ENCODE measurements around the gene FOXJ1. TPM values are rescaled to one million over a fixed set of nuclear protein-coding genes. Genes with fewer than 3 reads are reported as not detected.
A peak's percentile ranks its signal among the peaks of the same experiment; 100 is the strongest.

The FOXJ1 gene
- total and polyA plus RNA-seq, 2 of the 13 experiments (the other 11 are each of a cell fraction or from before 2014, with no cell fraction given), result 0.98 to 1.6 TPM

GRCh38 chr17:76138234-76138895, 2.7 kb downstream of the FOXJ1 start (continued):
- TF ChIP-seq ZGPAT (CRISPR knock-in tag; IDR thresholded peaks at IDR 0.05) (peak; percentile 94), THAP11 (CRISPR knock-in tag; IDR thresholded peaks at IDR 0.05) (peak; percentile 70; the same call in 1 of the 2 replicates), MED13 (CRISPR knock-in tag; IDR thresholded peaks at IDR 0.05) (peak; percentile 51; the same call in 1 of the 2 replicates), HIVEP1 (CRISPR knock-in tag; IDR thresholded peaks at IDR 0.05) (0 out of 2 replicates have a peak, but pooled peaks have one; percentile 15), ZNF33A (CRISPR knock-in tag; IDR thresholded peaks at IDR 0.05; ENCODE audit: borderline replicate concordance) (0 out of 2 replicates have a peak, but pooled peaks have one; percentile 50), CENPT (CRISPR knock-in tag; IDR thresholded peaks at IDR 0.05; ENCODE audit: low read depth) (no peak), ZHX1 (CRISPR knock-in tag; IDR thresholded peaks at IDR 0.05; ENCODE audit: low read depth) (peak; percentile 79; the same call in 1 of the 2 replicates), REL (CRISPR knock-in tag; conservative IDR thresholded peaks at IDR 0.05) (no peak), ZNF20 (CRISPR knock-in tag; IDR thresholded peaks at IDR 0.05) (0 out of 2 replicates have a peak, but pooled peaks have one; percentile 4), ZNF570 (CRISPR knock-in tag; IDR thresholded peaks at IDR 0.05; ENCODE audit: borderline replicate concordance) (no peak), ZNF710 (CRISPR knock-in tag; IDR thresholded peaks at IDR 0.05; ENCODE audit: borderline replicate concordance) (peak; percentile 81; the same call in 1 of the 2 replicates), ADNP (CRISPR knock-in tag; IDR thresholded peaks at IDR 0.05) (peak; percentile 21; the same call in 1 of the 2 replicates), ZNF772 (CRISPR knock-in tag; IDR thresholded peaks at IDR 0.05) (peak; percentile 74; the same call in 1 of the 2 replicates), MED1 (CRISPR knock-in tag; IDR thresholded peaks at IDR 0.05) (peak; percentile 94), SNAPC4 (CRISPR knock-in tag; IDR thresholded peaks at IDR 0.05) (0 out of 2 replicates have a peak, but pooled peaks have one; percentile 66), FOXP1 (IDR thresholded peaks at IDR 0.05) (no peak), FOXP1 (CRISPR knock-in tag; IDR thresholded peaks at IDR 0.05) (peak; percentile 58), ZNF468 (CRISPR knock-in tag; IDR thresholded peaks at IDR 0.05) (0 out of 2 replicates have a peak, but pooled peaks have one; percentile 73)
